Measurements from ENCODE around the gene HIVEP3. TPM values are rescaled to one million over a fixed set of nuclear protein-coding genes. Genes with fewer than 3 reads are reported as not detected.

Gene HIVEP3
- total RNA-seq, 1 donor from 2014 or later, result 5.7 TPM

- peak; percentile 81 for DNase-seq
- H3K27me3 ChIP-seq (ENCODE audit: low read depth), result no peaks in the 10 kb centered on the region
- peak overlapping the region; percentile 36 for H3K27ac ChIP-seq (replicated peaks)
- no peaks in the 10 kb centered on the region for H3K36me3 ChIP-seq
- no peaks in the 10 kb centered on the region for H3K9me3 ChIP-seq (replicated peaks)
- H3K4me1 ChIP-seq, result peaks cover 26% of the 10 kb centered on the region
- no peak overlapping the region for H3K4me3 ChIP-seq
- intact Hi-C loops (cut with micrococcal nuclease), result no loop called here
- TF ChIP-seq CTCF (IDR thresholded peaks at IDR 0.05; ENCODE audit: borderline replicate concordance), result no peak
Measured at GRCh38 chr1:41800311-41800829, 118.4 kb downstream of the HIVEP3 start.

GRCh38 chr1:41799723-41800122, 119.0 kb downstream of the HIVEP3 start:
- Histone ChIP-seq H3K27me3 (ENCODE audit: low read depth) (no peaks in the 10 kb centered on the region), H3K36me3 (no peaks in the 10 kb centered on the region), H3K9me3 (replicated peaks) (no peaks in the 10 kb centered on the region), H3K4me3 (no peak overlapping the region), H3K4me1 (peaks cover 26% of the 10 kb centered on the region), H3K27ac (replicated peaks) (peak overlapping the region; percentile 36)
- no peak for TF ChIP-seq CTCF (IDR thresholded peaks at IDR 0.05; ENCODE audit: borderline replicate concordance)
- DNase-seq, result no peak
- intact Hi-C loops (cut with micrococcal nuclease), result loop anchor here (10.0 kb wide), 1 partner anchor 225 kb away; no protein-coding TSS in a partner anchor

- H3K36me3 ChIP-seq, result no peaks in the 10 kb centered on the region
- no peaks in the 10 kb centered on the region for H3K9me3 ChIP-seq (replicated peaks)
- H3K27me3 ChIP-seq (ENCODE audit: low read depth), result no peaks in the 10 kb centered on the region
- H3K27ac ChIP-seq (replicated peaks), result no peak overlapping the region
- intact Hi-C loops (cut with micrococcal nuclease), result loop anchor here (10.0 kb wide), 1 partner anchor 224 kb away; no protein-coding TSS in a partner anchor
- TF ChIP-seq CTCF (IDR thresholded peaks at IDR 0.05; ENCODE audit: borderline replicate concordance), result no peak
- peaks cover 26% of the 10 kb centered on the region for H3K4me1 ChIP-seq
- no peak overlapping the region for H3K4me3 ChIP-seq
- no peak for DNase-seq
Measured at GRCh38 chr1:41799205-41799604, 119.5 kb downstream of the HIVEP3 start.

GRCh38 chr1:41795205-41795762, 123.4 kb downstream of the HIVEP3 start:
- Histone ChIP-seq H3K4me3 (no peak overlapping the region), H3K4me1 (peaks cover 10% of the 10 kb centered on the region), H3K9me3 (replicated peaks) (no peaks in the 10 kb centered on the region), H3K27me3 (ENCODE audit: low read depth) (no peaks in the 10 kb centered on the region), H3K27ac (replicated peaks) (no peak overlapping the region), H3K36me3 (no peaks in the 10 kb centered on the region)
- peak; percentile 48 for TF ChIP-seq CTCF (IDR thresholded peaks at IDR 0.05; ENCODE audit: borderline replicate concordance)
- no peak for DNase-seq
- intact Hi-C loops (cut with micrococcal nuclease), result loop anchor here (10.0 kb wide), 1 partner anchor 220 kb away; no protein-coding TSS in a partner anchor

GRCh38 chr1:41794031-41794430, 124.7 kb downstream of the HIVEP3 start:
- DNase-seq, result no peak
- Histone ChIP-seq H3K9me3 (replicated peaks) (no peaks in the 10 kb centered on the region), H3K36me3 (no peaks in the 10 kb centered on the region), H3K4me1 (peaks cover 5% of the 10 kb centered on the region), H3K4me3 (no peak overlapping the region), H3K27me3 (ENCODE audit: low read depth) (no peaks in the 10 kb centered on the region), H3K27ac (replicated peaks) (no peak overlapping the region)
- no peak for TF ChIP-seq CTCF (IDR thresholded peaks at IDR 0.05; ENCODE audit: borderline replicate concordance)
- intact Hi-C loops (cut with micrococcal nuclease), result loop anchor here (10.0 kb wide), 1 partner anchor 219 kb away; no protein-coding TSS in a partner anchor

All from left ventricle myocardium inferior (tissue), 1 donor.